ENCODE data around the gene GPRIN3.

- TF ChIP-seq CTCF (IDR thresholded peaks at IDR 0.05) (no peak), POLR2AphosphoS5 (IDR thresholded peaks at IDR 0.05) (no peak), POLR2A (IDR thresholded peaks at IDR 0.05) (no peak)
Measured at GRCh38 chr4:89298155-89298554, 9.4 kb downstream of the GPRIN3 start.
